ENCODE data around the gene JAK3.
"Not testable (repeated sequence)": the region's sequence is repeated elsewhere in the genome, so short reads cannot be mapped to it uniquely, and the experiment has no call there.

Gene JAK3

DNA sequence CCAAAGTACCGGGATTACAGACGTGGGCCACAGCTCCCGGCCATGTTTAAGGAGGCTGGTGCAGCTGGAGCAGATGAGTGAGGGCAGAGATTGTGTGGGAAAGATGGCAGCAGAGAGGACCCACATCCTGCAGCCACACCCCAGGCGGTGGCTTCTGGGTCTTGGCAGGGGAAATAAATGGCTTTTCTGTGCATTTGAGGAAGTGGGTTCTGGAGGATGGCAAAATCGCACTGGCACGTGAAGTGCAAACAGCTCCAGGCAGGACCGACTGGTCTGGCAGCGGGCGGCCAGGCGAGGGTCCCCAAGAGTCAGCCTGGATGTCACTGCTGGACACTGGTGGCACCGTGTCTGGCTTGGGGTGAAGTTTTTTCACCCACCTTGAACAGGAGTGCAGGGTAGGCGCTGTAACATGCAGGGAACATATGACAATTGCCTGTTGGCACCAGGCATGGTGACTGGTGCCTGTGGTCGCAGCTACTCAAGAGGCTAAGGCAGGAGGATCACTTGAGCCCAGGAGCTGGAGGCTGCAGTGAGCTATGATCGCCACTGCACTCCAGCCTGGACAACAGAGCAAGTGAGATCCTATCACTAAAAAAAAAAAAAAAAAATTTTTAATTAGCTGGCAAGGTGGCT is 44.4 kb downstream of the JAK3 start:
- no peak for DNase-seq (ENCODE audit: low read depth)

DNA sequence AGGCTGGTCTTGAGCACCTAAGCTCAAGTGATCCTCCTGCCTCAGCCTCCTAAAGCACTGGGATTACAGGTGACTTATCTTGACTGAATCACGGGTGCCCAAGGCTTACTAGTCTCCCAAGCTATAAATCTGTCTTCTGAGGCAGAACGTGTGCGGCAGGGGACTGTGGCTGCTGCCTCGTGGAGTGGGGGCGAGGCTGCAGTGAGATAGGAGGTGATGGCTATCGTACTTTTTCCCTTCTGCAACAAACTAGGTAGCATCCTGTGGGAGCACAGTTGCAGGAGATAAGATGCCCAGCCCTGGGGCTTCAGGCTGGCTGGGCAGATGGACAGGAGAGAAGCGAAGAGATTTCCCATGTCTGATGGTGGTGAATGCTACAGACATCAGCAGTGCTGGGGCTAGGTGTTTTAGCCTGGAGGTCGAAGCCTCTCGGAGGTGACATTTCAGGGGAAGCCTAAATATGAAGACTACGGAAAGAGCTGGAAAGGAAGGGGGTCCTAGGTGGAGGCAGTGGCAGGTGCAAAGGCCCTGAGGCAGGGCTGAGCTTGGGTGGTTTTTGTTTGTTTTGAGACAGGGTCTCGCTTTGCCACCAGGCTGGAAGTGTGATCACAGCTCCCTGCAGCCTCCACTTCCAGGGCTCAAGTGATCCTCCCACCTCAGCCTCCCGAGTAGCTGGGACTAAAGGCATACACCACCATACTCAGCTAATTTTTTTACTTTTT is 45.5 kb downstream of the JAK3 start:
- no peak for DNase-seq (ENCODE audit: low read depth)

GRCh38 chr19:17798599-17798998 is 49.2 kb downstream of the JAK3 start:
- not testable (repeated sequence) for DNase-seq (ENCODE audit: low read depth)

- no peak for DNase-seq (ENCODE audit: low read depth)
Measured at GRCh38 chr19:17797424-17798201, 50.2 kb downstream of the JAK3 start.

DNA sequence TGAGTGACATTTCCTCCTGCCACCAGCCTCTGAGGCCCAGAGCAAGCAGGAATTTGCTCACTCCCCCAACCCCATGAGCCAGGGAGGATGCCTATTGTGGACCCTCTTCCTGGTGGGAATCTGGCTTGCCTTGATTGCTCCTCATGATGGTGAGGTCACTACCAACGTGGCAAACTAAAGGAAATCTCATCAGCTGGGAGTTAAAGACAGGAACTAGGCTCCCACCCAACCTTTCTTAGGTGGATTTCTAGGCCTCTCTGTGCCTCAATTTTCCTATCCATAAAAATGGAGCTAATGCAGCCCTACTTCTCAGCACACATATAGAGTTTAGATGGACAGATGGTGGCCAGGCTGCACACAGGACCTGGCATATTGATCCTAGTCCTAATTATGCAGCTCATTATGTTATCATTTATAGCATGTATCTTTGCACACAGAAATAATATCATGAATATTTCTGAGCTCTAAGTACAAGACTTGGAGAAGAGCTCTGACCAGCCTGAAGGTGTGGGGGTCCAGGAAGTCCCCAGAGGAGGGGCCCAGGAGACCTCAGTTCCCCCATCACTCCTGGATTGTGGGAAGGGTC is 50.9 kb downstream of the JAK3 start:
- no peak for DNase-seq (ENCODE audit: low read depth)

GRCh38 chr19:17796013-17796837 is 51.6 kb downstream of the JAK3 start:
- no peak for DNase-seq (ENCODE audit: low read depth)

- no peak for DNase-seq (ENCODE audit: low read depth)
Measured at GRCh38 chr19:17795495-17795856, 52.3 kb downstream of the JAK3 start.

GRCh38 chr19:17794731-17795494 is 52.9 kb downstream of the JAK3 start, which contains the start of gene B3GNT3:
TSS of gene B3GNT3 (plus strand) at chr19:17795138. CDS start at chr19:17807808, 12,670 bp downstream.
- DNase-seq (ENCODE audit: low read depth) = no peak

DNA sequence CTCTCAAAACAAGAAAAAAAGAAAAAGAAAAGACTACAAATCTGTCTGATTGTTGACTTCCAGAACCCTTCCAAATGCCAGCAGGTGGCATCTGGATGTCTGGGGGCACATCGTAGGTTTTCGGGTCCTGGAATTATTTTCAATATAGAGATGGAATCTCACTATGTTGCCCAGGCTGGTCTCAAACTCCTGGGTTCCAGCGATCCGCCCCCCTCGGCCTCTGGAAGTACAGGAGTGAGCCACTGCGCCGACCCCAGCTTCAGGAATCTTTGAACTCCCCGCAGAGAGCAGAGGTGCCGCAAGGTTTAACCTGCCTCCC is 53.4 kb downstream of the JAK3 start:
- DNase-seq (ENCODE audit: low read depth) = no peak

GRCh38 chr19:17790059-17790780 is 57.6 kb downstream of the JAK3 start:
- DNase-seq (ENCODE audit: low read depth) = no peak

GRCh38 chr19:17788632-17789031 is 59.1 kb downstream of the JAK3 start:
- no peak for DNase-seq (ENCODE audit: low read depth)

DNA sequence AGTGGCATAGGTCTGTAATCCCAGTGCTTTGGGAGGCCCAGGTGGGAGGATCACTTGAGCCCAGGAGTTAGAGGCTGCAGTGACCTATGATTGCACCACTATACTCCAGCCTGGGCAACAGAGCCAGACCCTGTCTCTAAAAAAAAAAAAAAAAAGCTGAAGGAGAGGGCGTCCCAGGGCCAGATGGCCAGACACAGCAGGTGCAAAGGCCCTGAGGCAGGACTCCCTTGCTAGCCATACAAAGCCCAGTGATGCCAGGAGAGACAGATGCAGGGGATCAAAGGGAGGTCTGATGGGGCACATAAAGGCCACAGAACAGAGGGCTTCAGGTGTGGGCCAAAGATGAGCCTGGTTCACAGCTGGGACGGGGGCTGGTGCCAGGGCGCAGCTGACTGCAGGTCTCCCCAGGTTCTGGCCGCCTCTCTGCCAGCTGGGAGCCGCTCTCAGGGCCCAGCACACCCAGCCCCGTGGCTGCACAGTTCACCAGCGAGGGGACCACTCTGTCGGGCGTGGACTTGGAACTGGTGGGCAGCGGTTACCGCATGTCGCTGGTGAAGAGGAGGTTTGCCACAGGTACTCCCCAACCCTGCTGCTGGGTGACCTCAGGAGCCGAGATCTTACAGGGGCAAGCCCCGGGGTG is 60.4 kb downstream of the JAK3 start:
- no peak for DNase-seq (ENCODE audit: low read depth)

GRCh38 chr19:17784201-17785008 is 63.4 kb downstream of the JAK3 start:
- DNase-seq (ENCODE audit: low read depth) = peak; percentile 58

DNA sequence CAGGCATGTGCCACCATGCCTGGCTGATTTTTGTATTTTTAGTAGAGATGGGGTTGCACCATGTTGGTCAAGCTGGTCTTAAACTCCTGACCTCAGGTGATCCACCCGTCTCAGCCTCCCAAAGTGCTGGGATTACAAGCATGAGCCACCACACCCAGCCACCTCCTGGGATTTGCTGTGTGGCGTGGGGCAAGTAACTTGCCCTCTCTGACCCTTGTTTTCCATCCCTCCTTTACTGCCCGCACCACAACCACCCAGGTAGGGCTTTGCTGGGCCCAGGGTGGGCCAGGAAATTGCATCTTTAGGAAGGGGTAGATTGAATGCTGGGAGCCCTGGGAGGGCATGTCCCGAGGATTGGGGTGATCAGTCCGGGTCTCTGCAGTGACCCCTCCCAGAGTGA is 64.1 kb downstream of the JAK3 start:
- not testable (repeated sequence) for DNase-seq (ENCODE audit: low read depth)

GRCh38 chr19:17780781-17781180 is 67.0 kb downstream of the JAK3 start:
- no peak for DNase-seq (ENCODE audit: low read depth)

DNA sequence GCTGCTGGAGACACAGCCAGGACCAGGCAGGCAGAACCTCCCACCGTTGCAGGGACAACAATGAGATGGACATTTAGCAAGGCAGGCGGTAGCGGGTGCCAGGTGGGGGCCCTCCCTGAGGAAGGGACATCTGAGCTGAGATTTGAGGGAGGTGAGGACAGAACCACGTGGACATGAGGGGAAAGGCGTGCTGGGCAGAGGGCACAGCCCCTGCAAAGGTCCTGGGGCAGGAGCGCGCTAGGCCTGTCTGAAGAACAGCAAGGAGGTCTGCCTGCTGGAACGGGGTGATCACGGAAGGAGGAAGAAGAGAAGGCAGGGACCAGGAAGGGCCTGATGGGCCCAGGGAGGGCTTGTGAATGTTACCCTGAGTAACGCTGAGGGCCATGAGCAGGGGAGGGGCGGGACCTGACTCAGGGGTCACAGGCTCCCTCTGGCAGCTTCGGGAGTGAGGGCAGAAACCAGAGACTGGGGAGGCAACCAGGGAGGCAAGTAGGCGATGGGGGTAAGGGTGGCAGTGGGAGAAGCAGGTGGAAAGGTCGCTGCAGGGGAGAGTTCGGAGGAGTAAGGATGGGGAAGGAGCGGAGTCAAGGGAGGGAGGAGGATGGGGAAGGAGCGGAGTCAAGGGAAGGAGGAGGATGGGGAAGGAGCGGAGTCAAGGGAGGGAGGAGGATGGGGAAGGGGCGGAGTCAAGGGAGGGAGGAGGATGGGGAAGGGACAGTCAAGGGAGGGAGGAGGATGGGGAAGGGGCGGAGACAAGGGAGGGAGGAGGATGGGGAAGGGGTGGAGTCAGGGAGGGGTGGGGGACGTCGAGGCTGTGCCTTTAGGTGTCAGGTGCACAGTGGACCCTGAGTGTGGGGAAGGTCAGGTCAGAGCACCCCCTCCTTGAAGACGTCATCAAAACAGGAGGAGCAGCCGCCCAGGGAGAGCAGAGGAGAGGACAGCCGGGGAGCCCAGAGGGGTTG is 68.5 kb downstream of the JAK3 start:
- DNase-seq (ENCODE audit: low read depth) = no peak

DNA sequence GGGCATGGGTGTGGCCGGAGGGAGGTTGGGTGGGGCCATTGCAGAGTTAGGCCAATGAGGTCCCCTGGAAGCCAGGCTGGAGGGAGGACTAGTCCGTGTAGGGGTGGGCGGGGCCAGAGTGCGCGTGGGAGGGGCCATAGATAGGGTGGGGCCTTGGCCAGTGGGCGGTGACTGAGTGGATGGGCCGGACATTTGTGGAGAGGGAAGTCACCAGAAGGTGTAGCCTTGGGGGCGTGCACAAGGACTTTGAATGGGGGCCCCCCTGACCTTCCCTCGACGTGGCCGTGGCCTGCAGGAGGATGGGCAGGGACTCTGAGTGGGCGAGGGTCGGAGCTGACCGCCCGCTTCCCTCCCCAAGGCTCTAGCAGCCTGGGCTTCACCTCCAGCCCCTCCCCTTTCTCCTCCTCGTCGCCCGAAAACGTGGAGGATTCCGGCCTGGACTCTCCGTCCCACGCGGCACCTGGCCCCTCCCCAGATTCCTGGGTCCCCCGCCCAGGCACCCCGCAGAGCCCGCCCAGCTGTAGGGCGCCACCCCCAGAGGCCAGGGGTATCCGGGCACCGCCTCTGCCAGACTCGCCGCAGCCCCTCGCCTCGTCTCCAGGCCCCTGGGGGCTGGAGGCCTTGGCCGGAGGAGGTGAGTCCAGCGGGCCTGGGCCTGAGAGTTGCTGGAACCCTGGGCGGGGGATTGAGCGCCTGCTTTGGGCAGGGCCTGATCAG is 69.4 kb downstream of the JAK3 start:
- peak; percentile 41 for DNase-seq (ENCODE audit: low read depth)

Data from stimulated activated CD8-positive, alpha-beta memory T cell treated with anti-CD3 and anti-CD28 coated beads, Interleukin-7, amount 100 ng/mL, for 24 hours (primary cell).